HCT116 (cell line): ENCODE measurements around the gene LRRC4C. TPM values are rescaled to one million over a fixed set of nuclear protein-coding genes. Genes with fewer than 3 reads are reported as not detected.

Source experiments
- ATAC-seq: fragments of 200-7000 bp; cut with Tn5 transposase; 2 replicates; pipeline ENCODE4 v1.9.1; 2020; ENCODE audit warnings: mild to moderate bottlenecking, moderate library complexity
- BruUV-seq: library from RNA; stranded (reverse); fragments of 400-500 nt; replicated peaks from 2 replicates; lab custom pipeline; 2021; lab: Mats Ljungman, UMichigan
- CTCF ChIA-PET: fragments of 300-600 bp; sonication (Branson Sonifier 250); formaldehyde crosslinking; loops from one replicate; lab custom pipeline; 2021; ENCODE audit warnings: antibody characterized with exemption; lab: Charles Lee
- POLR2A ChIA-PET: fragments of 300-600, 350-600 bp; sonication (Branson Sonifier 250); formaldehyde crosslinking; loops from one replicate; lab custom pipeline; 2021; ENCODE audit warnings: antibody characterized with exemption; lab: Charles Lee
- RAD21 ChIA-PET, 2 experiments: fragments of 300-600 bp; sonication (Branson Sonifier 250); formaldehyde crosslinking; loops; one replicate each; lab custom pipeline; 2023; ENCODE audit warnings: low total read pairs in 2 of 2; ENCODE audit not compliant: uncharacterized antibody in 2 of 2, unreplicated experiment in 2 of 2, low non-redundant PET in 1 of 2; lab: Charles Lee
- DNase-seq: peaks from one replicate; pipeline ENCODE4 v3.0.0-alpha.2; 2010; ENCODE audit warnings: low read depth, low spot score
- H2AFZ ChIP-seq: fragments of 200-600 bp; shearing (Covaris generic), sonication (generic); 2 replicates; pipeline ENCODE4 v1.6.1; 2017; ENCODE audit warnings: low read depth, mixed run types, mixed read lengths, antibody characterized with exemption, low read length; ENCODE audit not compliant: poor library complexity, severe bottlenecking
- H3K27ac ChIP-seq: 2 replicates; pipeline ENCODE4 v1.5.1; 2012; ENCODE audit warnings: low read depth, low read length
- H3K27me3 ChIP-seq: fragments of 200-600 bp; sonication (generic); 2 replicates; pipeline ENCODE4 v1.6.1; 2016; ENCODE audit warnings: mixed run types, low read length, mixed read lengths; ENCODE audit not compliant: insufficient read depth
- H3K36me3 ChIP-seq, 2 experiments: fragments of 200-500 bp in 1 of 2; fragments of 200-600 bp in 1 of 2; sonication (Bioruptor generic) in 1 of 2; sonication (generic) in 1 of 2; 2 replicates each; pipeline versions ENCODE4 v1.5.1 to v1.6.1; 2014 to 2016; ENCODE audit warnings: low read length in 2 of 2, inconsistent platforms in 1 of 2, mixed read lengths in 1 of 2, mixed run types in 1 of 2; ENCODE audit not compliant: insufficient read depth in 2 of 2, control insufficient read depth in 1 of 2
- H3K4me1 ChIP-seq, 2 experiments: fragments of 200-600 bp in 1 of 2; sonication (generic) in 1 of 2; 2 replicates each; pipeline versions ENCODE4 v1.5.1 to v1.6.1; 2012 to 2017; ENCODE audit warnings: low read length in 2 of 2, inconsistent platforms in 1 of 2, mild to moderate bottlenecking in 1 of 2, mixed read lengths in 1 of 2, mixed run types in 1 of 2, moderate library complexity in 1 of 2; ENCODE audit not compliant: insufficient read depth in 2 of 2, control insufficient read depth in 1 of 2
- H3K4me2 ChIP-seq: fragments of 200-600 bp; sonication (generic); 2 replicates; pipeline ENCODE4 v1.6.1; 2017; ENCODE audit warnings: mixed run types, low read length, mixed read lengths
- H3K4me3 ChIP-seq, 2 experiments: fragments of 200-600 bp in 1 of 2; sonication (generic) in 1 of 2; replicated peaks in 1 of 2; 2 replicates each; pipeline ENCODE4 v1.5.1; 2011 to 2016; ENCODE audit warnings: low read length in 2 of 2, control low read depth in 1 of 2, low read depth in 1 of 2, mild to moderate bottlenecking in 1 of 2, mixed read lengths in 1 of 2, mixed run types in 1 of 2
- H3K79me2 ChIP-seq: fragments of 200-600 bp; sonication (generic); 2 replicates; pipeline ENCODE4 v1.6.1; 2017; ENCODE audit warnings: mild to moderate bottlenecking, mixed run types, low read length, moderate library complexity, mixed read lengths; ENCODE audit not compliant: insufficient read depth
- H3K9ac ChIP-seq: fragments of 200-600 bp; sonication (generic); 2 replicates; pipeline ENCODE4 v1.6.1; 2016; ENCODE audit warnings: low read length, mixed read lengths
- H3K9me2 ChIP-seq: fragments of 200-600 bp; sonication (generic), shearing (Covaris generic); 2 replicates; pipeline ENCODE4 v1.6.1; 2017; ENCODE audit warnings: mixed run types, mild to moderate bottlenecking, moderate library complexity; ENCODE audit not compliant: insufficient read depth
- H3K9me3 ChIP-seq, 2 experiments: fragments of 200-500 bp in 1 of 2; fragments of 200-600 bp in 1 of 2; sonication (Bioruptor generic) in 1 of 2; sonication (generic) in 1 of 2; 2 replicates each; pipeline ENCODE4 v1.6.1; 2014 to 2017; ENCODE audit warnings: low read length in 2 of 2, mixed read lengths in 2 of 2, inconsistent platforms in 1 of 2, low read depth in 1 of 2, mild to moderate bottlenecking in 1 of 2, mixed run types in 1 of 2, moderate library complexity in 1 of 2; ENCODE audit not compliant: control insufficient read depth in 1 of 2, insufficient read depth in 1 of 2
- H4K20me1 ChIP-seq: fragments of 200-600 bp; sonication (generic), shearing (Covaris generic); 2 replicates; pipeline ENCODE4 v1.6.1; 2017; ENCODE audit warnings: mixed run types, mild to moderate bottlenecking, moderate library complexity; ENCODE audit not compliant: insufficient read depth
- ATF3 ChIP-seq: IDR thresholded peaks from 2 replicates; pipeline ENCODE4 v1.6.1; 2012
- CEBPB ChIP-seq: IDR thresholded peaks from 2 replicates; pipeline ENCODE4 v1.6.1; 2012; ENCODE audit warnings: low read depth
- ELF1 ChIP-seq: IDR thresholded peaks from 2 replicates; pipeline ENCODE4 v1.6.1; 2012; ENCODE audit warnings: low read depth, borderline replicate concordance
- POLR2AphosphoS5 ChIP-seq: IDR thresholded peaks from 2 replicates; pipeline ENCODE4 v1.6.1; 2011; ENCODE audit warnings: mild to moderate bottlenecking, low read depth, low read length, moderate library complexity
- REST ChIP-seq: IDR thresholded peaks from 2 replicates; pipeline ENCODE4 v1.6.1; 2012; ENCODE audit warnings: low read depth
- SIN3A ChIP-seq: IDR thresholded peaks from 2 replicates; pipeline ENCODE4 v1.6.1; 2012; ENCODE audit warnings: low read depth
- SRF ChIP-seq: IDR thresholded peaks from 2 replicates; pipeline ENCODE4 v1.6.1; 2012; ENCODE audit warnings: low read depth
- TCF7L2 ChIP-seq: IDR thresholded peaks from 2 replicates; pipeline ENCODE4 v1.7.0; 2011; ENCODE audit warnings: borderline replicate concordance, inconsistent platforms; ENCODE audit not compliant: insufficient read depth, insufficient read length; ENCODE audit errors: extremely low read depth
- YY1 ChIP-seq: IDR thresholded peaks from 2 replicates; pipeline ENCODE4 v1.6.1; 2011; ENCODE audit warnings: low read length, low read depth, moderate library complexity, mild to moderate bottlenecking; ENCODE audit not compliant: insufficient replicate concordance; ENCODE audit errors: extremely low read depth
- ZBTB33 ChIP-seq: IDR thresholded peaks from 2 replicates; pipeline ENCODE4 v1.6.1; 2011; ENCODE audit warnings: mild to moderate bottlenecking, low read length, moderate library complexity; ENCODE audit not compliant: insufficient replicate concordance; ENCODE audit errors: extremely low read depth
- ZFX ChIP-seq: fragments of 450-650 bp; IDR thresholded peaks from 2 replicates; pipeline ENCODE4 v1.6.1; 2017
- intact Hi-C: fragments of 100-400 bp; cut with micrococcal nuclease; formaldehyde crosslinking; loops from 2 replicates; pipeline ENCODE4 v1.10.0; 2022
- total RNA-seq: library from RNA; stranded (reverse); gene quantifications from one replicate; pipeline ENCODE4 v1.2.1, GENCODE V29; 2021; ENCODE audit not compliant: unreplicated experiment

Gene LRRC4C
- total RNA-seq, 1 experiment from 2014 or later: not detected

GRCh38 chr11:40161854-40162410, 1297.5 kb downstream of the LRRC4C start:
- TF ChIP-seq ZBTB33 (no peak), ELF1 (no peak), ZFX (no peak), SRF (no peak), YY1 (no peak), ATF3 (no peak), REST (no peak), POLR2AphosphoS5 (no peak), SIN3A (no peak), CEBPB (no peak), TCF7L2 (no peak)
- intact Hi-C loops: no loop called here
- ChIA-PET CTCF (no interaction called here), POLR2A (no interaction called here), RAD21 (no interaction called here)
- no peaks in the 10 kb centered on the region for H4K20me1 ChIP-seq
- no TSS peak for BruUV-seq
- no peaks in the 10 kb centered on the region for H3K79me2 ChIP-seq
- no peak overlapping the region for H3K9ac ChIP-seq
- no peak overlapping the region for H2AFZ ChIP-seq
- no peak for ATAC-seq
- no peak overlapping the region for H3K4me3 ChIP-seq
- H3K36me3 ChIP-seq: no peaks in the 10 kb centered on the region
- H3K4me1 ChIP-seq: no peaks in the 10 kb centered on the region
- peaks cover 5 to 8% of the 10 kb centered on the region in 2 experiments; a peak in 2 of 4 replicates for H3K9me3 ChIP-seq
- no peaks in the 10 kb centered on the region for H3K9me2 ChIP-seq
- no peak overlapping the region for H3K27ac ChIP-seq
- DNase-seq: no peak
- no peaks in the 10 kb centered on the region for H3K27me3 ChIP-seq
- H3K4me2 ChIP-seq: no peak overlapping the region
